GM21515 (cell line): ENCODE results near the gene PTPRD.
A peak's percentile ranks its signal among the peaks of the same experiment; 100 is the strongest.

Experiments used
- ATAC-seq: cut with Tn5 transposase; IDR thresholded peaks from one replicate; pipeline ENCODE4 v1.9.1; 2021; ENCODE audit not compliant: unreplicated experiment

PTPRD gene

DNA sequence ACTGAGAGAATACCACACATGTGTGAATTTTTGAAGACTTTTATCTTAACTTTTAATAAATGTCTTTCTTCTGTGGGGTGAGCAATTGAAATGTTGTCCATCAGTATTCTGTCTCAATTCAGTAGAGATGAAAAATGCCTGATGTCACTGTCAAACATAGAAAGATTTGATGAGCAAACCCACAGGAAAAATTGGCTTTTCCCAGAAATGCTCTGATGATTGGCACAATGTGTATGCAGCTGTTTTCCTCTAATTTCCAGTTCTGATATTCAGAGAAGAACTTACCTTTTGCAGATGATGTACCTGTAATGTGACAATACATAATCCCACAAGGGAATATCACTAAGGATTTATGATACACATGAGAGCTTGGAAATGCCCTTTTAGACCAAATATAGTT, 340.0 kb downstream of the PTPRD start:
- ATAC-seq = no peak

DNA sequence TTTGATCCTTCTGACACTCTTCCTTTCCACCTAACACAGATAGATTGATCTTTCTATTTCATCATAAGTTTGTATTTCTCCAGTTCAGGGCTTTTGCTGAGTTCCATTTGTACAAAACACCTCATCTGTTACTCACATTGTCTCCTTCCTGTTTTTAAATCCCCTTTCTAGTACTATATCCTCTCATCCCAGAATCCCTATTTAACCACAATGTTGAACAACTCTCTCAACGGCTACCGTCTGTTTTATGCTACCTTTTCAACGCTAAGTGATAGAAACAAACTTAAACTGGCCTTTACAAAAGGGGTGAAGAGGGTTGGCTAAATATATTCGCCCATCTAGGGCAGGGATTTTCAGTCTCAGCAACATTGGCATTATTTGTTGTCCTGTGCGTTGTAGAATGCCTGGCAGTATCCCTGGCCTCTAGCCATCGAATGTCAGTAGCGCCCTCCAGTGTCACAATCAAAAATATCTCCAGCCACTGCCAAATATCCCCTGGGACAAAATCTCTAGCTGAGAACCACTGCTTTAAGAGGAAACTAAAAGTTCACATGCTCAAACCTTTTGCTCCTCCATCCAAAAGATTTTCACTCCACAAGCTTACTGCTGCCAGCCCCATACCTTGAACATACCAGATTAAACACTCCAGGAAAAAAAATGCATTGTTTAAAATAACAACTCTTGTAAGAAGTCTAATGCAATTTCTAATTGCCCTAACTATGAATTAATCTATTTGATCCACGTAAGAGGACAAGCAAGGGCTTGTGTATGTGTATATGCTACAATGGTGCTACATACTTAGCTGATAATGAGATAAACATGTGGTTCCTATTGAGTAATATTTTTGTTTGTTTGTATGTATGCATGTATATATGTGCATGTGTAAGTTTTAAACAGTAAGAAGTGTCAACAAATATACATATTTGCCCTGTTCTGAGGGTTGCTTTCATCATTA, 344.0 kb downstream of the PTPRD start:
- ATAC-seq = no peak

- no peak for ATAC-seq
These were observed 347.6 kb downstream of the PTPRD start for GRCh38 chr9:10265153-10265631.

GRCh38 chr9:10260501-10260900, 352.3 kb downstream of the PTPRD start:
- ATAC-seq = no peak

- no peak for ATAC-seq
These were observed 353.1 kb downstream of the PTPRD start for GRCh38 chr9:10259668-10260067.

DNA sequence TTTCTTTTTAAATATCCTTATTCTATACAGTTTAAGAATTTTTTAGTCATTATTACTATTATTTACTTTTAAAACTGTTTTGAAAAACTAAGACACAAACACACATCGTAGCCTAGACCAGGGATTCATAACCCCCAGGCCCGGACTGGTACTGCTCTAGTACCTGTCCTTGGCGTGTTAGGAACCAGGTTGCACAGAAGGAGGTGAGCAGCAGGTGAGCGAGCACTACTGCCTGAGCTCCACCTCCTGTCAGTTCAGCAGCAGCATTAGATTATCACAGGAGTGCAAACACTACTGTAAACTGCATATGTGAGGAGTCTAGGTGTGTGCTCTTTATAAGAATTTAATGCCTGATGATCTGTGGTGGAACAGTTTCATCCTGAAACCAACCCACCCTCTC, 357.0 kb downstream of the PTPRD start:
- ATAC-seq = no peak

- no peak for ATAC-seq
These were observed 358.5 kb downstream of the PTPRD start for GRCh38 chr9:10254338-10254737.

DNA sequence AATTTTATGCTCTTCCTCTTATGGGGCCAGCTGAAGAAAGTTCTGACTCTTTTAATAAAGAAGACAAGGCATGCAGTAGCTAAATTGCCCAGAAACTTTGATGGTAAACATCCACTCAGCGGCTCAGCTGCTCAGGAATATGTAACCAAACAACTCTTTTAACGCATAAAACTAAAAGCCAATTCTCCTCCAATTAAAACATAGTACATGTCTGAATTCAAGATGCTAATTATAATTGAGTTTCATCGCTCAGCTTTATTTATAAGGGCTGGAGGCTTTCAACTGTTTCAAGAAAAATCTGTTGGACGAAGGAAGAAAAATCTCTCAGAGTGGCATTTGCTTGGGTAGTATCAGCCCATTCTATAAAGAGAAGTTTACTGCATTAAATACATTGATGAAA, 359.5 kb downstream of the PTPRD start:
- ATAC-seq = no peak

DNA sequence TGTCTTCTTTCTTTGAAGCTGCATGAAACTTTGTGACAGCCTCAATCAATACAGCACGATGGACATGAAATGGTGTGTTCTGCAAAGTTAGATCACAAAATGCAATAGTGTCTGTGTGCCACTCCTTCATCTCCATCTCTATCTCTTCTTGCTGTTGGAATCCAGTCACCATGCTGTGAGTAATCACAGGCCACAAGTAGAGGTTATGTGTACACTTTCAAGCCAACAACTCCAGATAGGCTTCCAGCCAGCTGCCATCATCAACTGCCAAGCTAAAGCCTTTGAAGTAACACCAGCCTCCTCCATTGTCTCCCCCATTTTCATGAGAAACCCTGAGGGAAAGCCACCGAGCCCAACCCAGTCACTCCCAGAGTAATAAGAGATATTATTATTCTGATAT, 360.6 kb downstream of the PTPRD start:
- no peak for ATAC-seq

GRCh38 chr9:10251490-10251889, 361.3 kb downstream of the PTPRD start:
- no peak for ATAC-seq

GRCh38 chr9:10250219-10250618, 362.6 kb downstream of the PTPRD start:
- ATAC-seq = no peak

- no peak for ATAC-seq
These were observed 363.9 kb downstream of the PTPRD start for GRCh38 chr9:10248890-10249289.

DNA sequence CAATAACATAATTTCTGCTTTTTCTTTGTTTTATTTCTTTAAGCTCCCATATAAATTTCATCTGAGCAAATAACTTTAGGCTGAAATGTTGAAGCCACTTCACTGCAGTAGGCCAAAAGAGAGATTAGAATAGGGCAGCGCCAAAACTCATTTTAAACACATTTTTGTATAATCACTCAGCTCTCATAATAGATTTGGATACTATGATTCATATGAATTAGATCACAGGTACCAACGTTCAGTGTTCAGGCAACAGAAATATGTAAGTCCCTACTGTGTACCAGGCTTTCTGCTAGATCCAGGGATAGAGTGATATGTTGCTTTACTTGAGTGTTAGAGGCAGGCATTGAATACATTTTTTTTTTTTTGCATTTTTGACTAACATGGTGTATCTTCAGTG, 370.5 kb downstream of the PTPRD start:
- no peak for ATAC-seq

DNA sequence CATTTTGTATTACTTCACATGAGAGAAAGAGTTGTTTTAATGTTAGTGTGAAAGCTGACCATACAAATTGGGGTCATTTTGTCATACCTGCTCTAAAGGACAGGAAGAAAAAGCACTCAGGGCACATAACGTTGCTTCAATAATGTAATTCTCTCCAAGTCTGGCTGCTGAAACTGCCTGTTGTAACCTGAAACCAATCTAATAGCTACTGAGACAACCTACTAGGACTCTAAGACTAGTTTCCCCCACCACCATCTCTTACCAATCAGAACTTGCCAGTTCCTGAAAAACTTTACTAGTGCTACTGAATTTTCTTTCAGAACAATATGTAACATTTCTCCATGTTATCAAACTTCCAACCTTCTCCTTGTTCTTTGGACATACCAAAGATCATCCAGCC, 374.7 kb downstream of the PTPRD start:
- no peak for ATAC-seq

DNA sequence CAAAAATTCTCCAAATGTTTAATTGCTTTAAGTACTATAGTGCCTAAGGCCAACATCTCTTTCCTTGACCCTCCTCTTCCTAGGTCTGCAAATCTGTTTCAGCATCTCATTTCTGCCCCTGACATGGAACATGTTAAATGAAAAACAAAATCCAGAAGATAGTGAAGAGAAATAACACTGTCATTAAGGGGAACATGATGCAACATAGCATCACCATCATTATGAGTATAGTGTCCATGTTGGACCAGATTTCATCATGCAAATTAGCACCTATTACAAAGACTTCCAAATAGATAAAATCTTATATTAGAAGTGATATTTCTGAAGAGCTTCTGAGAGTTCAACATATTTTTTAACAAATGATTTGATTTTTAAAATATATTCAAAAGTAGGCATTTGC, 375.2 kb downstream of the PTPRD start:
- ATAC-seq = no peak

DNA sequence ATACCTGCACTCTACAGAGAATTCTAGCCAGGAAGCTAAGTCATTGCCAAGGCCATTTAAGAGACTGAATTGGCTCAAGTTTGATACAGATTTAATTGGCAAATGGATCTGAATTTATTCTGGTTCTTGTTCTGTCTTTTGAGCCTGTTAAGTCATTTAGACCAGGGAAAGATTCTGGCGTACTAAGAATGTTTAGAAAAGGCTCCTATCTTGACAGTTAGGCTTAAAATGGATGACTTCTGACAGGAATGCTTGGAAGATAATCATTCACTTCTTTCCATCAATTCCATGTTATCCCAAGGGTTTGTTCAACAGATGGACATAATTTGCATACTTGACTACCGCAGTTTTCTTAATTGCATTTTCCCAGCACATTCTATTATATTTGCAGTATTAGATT, 376.6 kb downstream of the PTPRD start:
- no peak for ATAC-seq

GRCh38 chr9:10235376-10235775, 377.4 kb downstream of the PTPRD start:
- ATAC-seq = no peak

- no peak for ATAC-seq
These were observed 380.4 kb downstream of the PTPRD start for GRCh38 chr9:10232352-10232930.

- ATAC-seq = peak; percentile 76
These were observed 382.3 kb downstream of the PTPRD start for GRCh38 chr9:10230512-10230911.

GRCh38 chr9:10228082-10228481, 384.7 kb downstream of the PTPRD start:
- no peak for ATAC-seq

- ATAC-seq = no peak
These were observed 385.8 kb downstream of the PTPRD start for GRCh38 chr9:10226996-10227395.

DNA sequence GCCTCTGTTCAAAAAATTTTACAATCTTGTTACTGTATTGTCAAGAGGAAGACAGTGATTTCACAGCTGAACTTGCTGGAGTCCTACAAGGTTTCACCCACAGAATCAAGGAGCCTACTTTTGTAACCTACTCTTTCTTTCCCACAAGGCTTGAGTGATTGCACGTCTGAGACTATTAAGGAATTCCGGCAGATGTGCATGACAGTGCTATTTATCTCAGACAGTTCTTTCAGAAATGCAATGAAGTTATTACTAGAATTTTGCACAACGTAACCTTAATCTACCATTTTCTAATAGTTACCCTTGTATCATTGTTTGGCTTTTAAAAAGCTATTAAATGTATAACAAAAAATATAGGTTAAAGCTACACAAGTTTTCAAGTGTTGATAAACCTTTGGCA, 400.1 kb downstream of the PTPRD start:
- no peak for ATAC-seq
